ENCODE data around the gene MAGI2.

MAGI2 gene

DNA sequence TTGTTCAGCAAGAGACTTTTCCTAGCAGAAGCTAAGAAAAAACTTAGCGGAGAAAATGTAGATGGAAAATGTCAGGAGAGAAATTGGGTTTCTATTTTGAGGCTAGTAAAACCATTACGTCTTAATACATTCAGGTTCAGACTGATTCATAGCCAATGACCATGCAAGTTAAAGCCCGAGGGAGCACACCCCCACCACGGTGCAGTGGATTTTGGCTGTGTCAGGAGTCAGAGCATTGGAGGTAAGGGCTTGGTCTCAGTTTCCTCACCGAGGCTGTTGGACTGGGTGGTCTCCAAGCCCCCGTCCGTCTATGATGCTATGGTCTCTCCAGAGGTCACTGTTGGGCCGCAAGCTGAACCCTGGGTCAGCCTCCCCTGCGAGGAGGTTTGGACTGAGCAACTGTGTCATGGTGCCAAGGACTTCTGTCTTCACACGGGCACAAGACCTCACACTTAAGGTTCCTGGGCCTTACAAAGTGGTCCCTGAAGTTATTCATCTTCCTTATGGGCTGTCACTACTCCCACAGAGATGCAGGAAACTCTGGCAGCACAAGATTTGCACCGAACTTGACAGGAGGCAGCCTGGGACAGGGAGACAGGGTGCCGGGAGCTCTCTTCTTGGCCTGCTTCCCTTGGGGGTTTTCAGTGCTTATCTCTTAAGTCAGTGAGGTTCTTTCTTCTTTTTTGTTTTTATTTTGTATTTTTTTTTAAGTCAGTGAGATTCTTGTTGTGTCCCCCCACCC lies 1468.1 kb downstream of the MAGI2 start:
- DNase-seq (ENCODE audit: low spot score), result no peak

DNA sequence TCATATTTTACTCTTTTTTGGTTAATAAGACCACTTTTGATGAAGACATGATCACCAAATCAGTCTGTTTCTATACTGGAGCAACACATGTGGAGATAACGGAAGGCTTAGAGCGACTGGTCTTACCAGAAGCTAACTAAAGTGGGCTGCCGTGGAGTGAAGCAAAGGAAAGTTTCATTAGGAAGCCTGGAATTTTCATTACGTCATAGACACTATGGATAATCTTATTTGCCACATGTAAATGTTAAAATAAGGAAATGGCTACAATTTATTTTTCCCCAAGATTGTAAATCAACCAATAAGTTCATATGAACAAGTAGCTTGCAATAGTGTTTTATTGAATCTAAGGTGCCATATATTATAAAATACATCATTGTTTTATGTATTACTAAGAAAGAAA lies 1469.5 kb downstream of the MAGI2 start:
- no peak for DNase-seq (ENCODE audit: low spot score)

DNA sequence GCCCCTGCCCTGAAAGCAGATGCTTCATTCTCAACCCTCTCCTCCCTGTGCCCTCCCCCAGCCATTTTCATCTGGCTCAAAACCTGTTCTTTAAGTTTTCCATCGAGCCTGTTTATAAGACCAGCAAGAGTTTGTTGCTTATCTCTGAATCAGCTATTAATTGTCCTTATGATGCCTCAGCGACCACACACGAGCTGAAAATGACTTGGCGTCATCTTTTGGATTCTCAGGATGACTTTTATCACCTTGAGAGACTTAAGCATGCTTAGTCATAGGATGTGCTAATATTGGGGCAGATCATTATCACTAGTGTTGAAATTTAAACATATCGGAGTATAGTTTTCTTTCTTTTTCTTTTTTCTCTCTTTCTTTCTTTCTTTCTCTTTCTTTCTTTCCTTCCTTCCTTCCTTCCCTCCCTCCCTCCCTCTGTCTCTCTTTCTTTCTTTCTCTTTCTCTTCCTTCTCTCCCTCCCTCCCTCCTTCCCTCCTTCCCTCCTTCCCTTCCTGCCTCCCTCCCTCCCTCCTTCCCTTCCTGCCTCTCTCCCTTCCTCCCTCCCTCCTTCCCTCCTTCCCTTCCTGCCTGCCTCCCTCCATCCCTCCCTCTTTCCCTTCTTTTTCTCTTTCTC lies 1470.4 kb downstream of the MAGI2 start:
- no peak for DNase-seq (ENCODE audit: low spot score)

DNA sequence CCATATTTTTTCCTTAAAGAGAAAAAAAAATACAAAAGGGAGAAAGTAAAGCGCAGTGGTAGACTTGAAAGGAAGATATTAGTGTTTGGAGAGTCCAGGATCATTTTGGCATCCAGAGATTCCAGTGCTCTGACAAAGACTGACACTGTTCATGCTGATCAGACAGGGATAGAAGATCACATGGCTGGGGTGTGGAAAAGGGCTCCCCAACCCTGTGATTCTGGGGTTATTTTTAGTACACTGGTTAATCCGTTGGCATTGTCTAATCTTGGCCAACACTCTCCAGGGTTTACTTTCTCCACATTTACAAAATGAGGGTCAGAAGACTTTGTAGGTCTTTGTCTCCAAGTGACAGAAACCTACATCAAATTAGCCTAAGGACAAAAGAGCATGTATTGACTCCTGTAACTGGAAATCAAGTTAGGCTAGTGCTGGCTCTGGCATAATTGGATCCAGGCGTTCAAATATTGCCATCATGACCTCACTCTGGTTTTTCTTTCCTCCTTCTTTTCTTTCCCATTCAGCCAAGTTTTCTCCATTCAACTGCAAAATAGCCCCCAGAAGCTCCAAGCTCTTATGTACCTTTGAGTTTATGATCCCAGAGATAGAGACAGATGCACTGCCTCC lies 1473.3 kb downstream of the MAGI2 start:
- no peak for DNase-seq (ENCODE audit: low spot score)

DNA sequence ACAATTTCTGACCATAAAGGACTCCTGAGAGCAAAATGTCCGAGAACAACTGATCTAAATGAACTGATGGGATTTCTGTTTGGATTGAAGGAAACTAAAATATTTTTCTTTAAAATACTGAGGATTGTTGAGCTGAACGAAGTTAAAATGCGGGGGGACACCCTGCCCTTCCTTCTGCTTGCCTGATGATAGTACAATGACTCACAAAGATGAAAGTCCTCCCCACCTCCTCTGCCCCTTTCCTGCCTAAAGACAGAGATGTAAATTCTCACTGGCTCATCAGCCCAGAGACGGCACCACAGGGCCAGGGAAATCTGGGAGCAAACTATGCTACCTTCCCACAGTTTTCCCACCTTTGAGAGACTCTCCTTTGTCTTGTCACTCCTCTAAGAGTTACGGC lies 1474.2 kb downstream of the MAGI2 start:
- DNase-seq (ENCODE audit: low spot score), result no peak

DNA sequence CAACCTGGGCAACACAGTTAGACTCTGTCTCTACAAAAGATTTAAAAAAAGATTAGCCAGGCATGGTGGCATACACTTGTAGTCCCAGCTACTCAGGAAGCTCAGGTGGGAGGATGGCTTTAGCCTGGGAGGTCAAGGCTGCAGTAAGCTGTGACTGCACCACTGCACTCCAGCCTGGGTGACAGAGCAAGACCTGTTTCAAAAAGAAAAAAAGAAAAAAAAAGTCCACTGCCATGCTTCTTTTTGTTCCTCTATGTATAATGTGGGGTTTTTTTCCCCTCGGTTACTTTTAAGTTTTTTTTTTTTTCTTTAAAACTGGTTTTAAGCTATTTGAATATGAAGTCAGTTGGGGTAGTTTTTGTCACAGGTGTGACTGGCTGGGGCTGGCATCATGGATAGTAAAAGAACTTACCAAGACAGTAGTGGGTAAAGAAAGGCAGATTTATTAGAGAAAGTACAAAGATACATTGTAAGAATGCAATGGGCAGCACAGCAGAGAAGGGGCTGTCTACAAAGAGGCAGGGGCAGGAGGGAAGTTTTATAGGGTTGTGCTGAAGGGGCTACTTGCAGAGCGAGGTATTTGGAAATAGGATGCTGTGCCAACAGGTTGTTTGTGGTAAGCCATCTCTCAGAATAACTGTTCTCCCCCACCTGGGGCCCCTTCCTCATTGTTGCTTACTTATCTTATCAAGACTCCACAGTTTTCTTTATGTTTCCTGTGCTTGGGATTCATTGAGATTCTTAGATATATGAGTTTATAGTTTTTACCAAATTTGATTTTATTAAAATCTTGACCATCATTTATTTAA lies 1477.6 kb downstream of the MAGI2 start:
- no peak for DNase-seq (ENCODE audit: low spot score)

DNA sequence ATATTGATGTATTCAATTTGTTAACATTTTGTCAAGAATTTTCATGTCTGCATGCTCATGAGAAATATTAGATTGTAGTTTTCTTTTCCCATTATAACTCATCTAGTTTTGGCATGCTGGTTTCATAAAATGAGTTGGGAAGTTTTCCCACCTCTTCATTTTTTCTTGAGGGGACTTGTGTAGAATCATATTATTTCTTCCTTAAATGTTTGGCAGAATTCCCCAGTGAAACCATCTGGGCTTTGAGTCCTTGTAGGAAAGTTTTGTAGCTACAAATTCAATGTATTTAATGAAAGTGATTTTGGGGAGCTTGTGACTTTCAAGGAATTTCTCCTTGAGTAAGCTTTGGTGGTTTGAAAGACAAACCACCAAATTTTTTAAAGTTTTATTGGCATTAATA lies 1481.7 kb downstream of the MAGI2 start:
- DNase-seq (ENCODE audit: low spot score), result no peak

DNA sequence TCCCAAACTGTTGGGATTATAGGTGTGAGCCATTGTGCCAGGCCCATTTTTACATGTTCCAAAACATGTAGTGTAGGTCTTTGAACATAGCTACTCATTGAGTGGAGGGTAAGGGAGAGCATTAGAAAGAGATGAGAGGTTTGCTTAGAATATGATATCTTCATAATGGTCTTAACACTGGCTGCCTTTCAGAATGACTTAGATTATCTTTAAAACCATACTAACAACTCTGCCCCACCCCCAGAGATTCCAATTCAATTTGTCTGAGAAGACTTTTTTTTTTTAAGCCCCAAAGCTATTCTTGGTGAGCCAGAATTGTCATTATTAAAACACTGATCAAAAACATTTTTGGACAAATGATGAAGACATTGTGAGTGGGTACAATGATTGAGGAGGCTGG lies 1486.0 kb downstream of the MAGI2 start:
- no peak for DNase-seq (ENCODE audit: low spot score)
